HG02678 (cell line): ENCODE data around the gene RNF223.

Experiments
- ATAC-seq: cut with Tn5 transposase; IDR thresholded peaks from one replicate; pipeline ENCODE4 v1.9.1; 2021; ENCODE audit warnings: mild to moderate bottlenecking, moderate library complexity; ENCODE audit not compliant: unreplicated experiment

Gene RNF223

DNA sequence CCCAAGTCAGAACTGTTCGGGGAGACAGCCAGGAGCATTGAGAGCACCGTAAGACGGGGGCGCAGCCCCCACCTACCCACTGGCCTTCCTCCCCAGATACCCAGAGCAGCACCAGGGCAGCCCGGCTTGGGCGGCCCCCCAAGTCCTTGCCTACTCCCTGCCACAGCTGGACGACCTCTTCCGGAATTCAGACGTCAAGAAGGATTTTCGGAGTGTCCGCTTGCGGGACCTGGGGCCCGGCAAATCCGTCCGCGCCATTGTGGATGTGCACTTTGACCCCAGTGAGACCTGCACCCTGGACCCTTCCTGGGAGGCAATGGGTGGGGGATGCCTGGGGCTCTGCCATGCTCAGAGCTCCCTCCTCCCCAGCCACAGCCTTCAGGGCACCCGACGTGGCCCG lies 26.7 kb downstream of the RNF223 start:
- no peak for ATAC-seq

- no peak for ATAC-seq
Observed at GRCh38 chr1:1046767-1047166, 27.3 kb downstream of the RNF223 start.

DNA sequence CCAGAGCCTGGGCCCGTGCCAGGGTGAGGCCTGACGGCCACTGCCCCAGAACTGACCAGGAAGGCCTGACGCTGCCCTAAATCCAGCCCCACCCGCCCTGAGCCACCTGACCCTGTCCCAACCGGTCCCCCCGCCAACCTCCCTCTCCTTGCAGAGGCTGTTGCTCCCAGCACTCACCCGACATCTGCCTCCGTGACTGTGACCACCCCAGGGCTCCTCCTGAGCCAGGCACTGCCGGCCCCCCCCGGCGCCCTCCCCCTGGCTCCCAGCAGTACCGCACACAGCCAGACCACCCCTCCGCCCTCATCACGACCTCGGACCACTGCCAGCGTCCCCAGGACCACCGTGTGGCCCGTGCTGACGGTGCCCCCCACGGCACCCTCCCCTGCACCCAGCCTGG lies 27.9 kb downstream of the RNF223 start:
- no peak for ATAC-seq

DNA sequence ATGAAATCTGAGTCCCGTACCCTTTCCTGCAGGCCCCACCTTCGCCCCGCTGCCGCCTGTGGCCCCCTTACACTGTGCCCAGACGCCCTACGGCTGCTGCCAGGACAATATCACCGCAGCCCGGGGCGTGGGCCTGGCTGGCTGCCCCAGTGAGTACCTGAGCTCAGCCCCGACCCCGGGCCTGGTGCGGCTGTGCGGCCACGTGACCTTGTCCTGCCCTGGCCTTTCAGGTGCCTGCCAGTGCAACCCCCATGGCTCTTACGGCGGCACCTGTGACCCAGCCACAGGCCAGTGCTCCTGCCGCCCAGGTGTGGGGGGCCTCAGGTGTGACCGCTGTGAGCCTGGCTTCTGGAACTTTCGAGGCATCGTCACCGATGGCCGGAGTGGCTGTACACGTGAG lies 29.0 kb downstream of the RNF223 start:
- ATAC-seq = no peak

GRCh38 chr1:1044455-1045078 lies 29.5 kb downstream of the RNF223 start:
- ATAC-seq = no peak

DNA sequence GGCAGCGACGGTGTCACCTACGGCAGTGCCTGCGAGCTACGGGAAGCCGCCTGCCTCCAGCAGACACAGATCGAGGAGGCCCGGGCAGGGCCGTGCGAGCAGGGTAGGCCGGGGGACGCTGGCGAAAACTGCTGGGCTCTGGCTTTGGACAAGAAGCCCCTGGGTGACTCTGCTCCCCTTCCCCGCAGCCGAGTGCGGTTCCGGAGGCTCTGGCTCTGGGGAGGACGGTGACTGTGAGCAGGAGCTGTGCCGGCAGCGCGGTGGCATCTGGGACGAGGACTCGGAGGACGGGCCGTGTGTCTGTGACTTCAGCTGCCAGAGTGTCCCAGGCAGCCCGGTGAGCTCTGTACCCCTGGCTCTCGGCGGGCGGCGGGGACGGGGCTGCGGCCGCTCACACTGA lies 30.2 kb downstream of the RNF223 start:
- no peak for ATAC-seq

DNA sequence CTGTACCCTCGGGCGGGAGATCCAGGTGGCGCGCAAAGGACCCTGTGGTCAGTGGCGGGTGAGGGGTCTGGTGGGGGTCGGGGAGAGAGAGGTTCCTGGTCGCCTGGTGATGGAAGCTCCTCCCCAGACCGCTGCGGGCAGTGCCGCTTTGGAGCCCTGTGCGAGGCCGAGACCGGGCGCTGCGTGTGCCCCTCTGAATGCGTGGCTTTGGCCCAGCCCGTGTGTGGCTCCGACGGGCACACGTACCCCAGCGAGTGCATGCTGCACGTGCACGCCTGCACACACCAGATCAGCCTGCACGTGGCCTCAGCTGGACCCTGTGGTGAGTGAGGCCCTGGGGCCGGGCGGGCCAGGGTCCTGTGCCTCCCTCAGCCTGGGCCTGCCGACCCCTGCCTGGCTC lies 30.7 kb downstream of the RNF223 start:
- no peak for ATAC-seq

- no peak for ATAC-seq
Observed at GRCh38 chr1:1042835-1043234, 31.3 kb downstream of the RNF223 start.

GRCh38 chr1:1041873-1042272 lies 32.2 kb downstream of the RNF223 start:
- no peak for ATAC-seq

GRCh38 chr1:1041092-1041523 lies 33.0 kb downstream of the RNF223 start:
- ATAC-seq = peak; percentile 15

DNA sequence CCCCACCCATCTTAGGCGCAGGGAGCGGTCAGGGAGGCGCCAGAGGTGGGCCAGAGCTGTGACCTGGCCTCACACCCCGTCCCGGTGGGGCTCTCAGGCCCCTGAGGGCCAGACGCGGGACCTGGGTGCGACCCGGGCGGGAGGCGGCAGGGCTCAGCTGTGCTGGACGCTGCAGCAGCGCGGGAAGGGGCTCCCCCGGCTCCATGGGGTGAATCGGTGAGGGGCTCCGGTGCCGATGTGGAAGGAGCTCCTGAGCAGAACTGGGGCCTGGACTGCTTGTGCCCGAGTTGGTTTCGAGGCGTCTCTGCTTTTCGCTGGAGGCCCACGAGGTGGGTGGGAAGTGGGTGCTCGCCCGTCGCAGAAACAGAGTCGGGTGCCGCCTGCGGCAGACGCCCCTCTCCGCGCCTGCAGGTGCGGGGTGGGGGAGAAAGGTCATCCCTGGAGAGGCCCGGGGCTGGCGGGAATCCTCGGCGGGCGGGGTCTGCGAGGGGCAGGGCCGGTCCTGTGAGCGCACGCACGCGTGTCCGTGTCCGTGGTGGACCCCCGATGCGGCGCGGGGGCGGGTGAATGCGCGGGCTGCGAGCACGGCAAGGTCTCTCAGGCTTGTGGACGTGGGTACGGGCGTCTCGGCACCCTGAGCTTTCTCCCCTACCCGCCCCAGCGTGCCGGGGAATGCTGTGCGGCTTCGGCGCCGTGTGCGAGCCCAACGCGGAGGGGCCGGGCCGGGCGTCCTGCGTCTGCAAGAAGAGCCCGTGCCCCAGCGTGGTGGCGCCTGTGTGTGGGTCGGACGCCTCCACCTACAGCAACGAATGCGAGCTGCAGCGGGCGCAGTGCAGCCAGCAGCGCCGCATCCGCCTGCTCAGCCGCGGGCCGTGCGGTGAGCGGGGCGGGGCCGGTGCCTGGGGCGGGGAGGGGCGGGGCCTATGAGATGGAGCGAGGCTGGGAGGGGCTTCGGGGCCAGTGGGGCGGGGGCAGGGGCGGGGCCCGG lies 33.8 kb downstream of the RNF223 start:
- ATAC-seq = peak; percentile 60

- no peak for ATAC-seq
Observed at GRCh38 chr1:1039145-1039910, 34.8 kb downstream of the RNF223 start.

GRCh38 chr1:1038694-1039093 lies 35.4 kb downstream of the RNF223 start:
- peak; percentile 47 for ATAC-seq

DNA sequence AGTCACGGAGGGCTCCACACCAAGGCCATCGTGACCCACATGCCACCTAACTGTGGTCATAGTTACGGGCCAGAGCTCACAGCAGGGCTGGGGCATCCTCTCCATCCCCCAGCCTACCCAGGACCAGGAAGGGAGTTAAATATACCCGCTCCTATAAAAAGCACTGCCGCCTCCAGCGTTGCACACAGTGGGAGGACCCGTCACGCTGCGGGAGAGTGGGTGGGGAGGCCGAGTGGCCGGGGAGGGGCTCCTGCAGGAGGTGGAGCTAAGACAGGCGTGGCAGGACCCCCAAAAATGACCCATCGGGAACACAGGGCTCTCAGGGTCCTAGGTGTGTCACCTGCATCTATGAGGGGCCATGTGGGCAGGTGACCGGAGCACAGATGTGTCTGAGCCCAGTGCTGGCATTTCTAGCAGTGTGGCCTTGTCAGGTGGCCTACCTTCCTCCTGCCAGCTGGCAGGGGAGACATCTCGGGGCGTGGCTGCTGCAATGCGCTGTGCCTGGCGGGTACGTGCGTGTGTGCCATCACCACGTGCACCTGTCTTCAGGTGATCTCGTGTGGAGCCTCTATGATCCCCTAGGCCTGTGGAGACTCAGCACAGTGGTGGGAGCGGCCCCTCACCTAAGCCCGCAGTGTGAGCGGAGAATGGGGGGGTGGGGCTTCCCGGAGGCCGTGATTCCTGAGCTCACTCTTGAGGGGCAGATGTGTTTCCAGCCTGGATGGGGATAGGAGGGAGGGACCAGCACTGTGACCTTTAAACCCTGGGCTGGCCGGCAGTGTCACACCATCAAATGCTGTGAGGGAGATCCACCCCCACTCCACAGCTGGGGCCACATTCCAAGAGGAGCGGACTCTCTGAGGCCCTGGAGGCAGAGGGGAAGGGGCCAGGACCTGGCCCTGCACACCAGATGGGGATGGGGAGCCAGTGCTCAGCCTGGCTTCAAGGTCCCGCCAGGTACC lies 36.5 kb downstream of the RNF223 start:
- no peak for ATAC-seq

DNA sequence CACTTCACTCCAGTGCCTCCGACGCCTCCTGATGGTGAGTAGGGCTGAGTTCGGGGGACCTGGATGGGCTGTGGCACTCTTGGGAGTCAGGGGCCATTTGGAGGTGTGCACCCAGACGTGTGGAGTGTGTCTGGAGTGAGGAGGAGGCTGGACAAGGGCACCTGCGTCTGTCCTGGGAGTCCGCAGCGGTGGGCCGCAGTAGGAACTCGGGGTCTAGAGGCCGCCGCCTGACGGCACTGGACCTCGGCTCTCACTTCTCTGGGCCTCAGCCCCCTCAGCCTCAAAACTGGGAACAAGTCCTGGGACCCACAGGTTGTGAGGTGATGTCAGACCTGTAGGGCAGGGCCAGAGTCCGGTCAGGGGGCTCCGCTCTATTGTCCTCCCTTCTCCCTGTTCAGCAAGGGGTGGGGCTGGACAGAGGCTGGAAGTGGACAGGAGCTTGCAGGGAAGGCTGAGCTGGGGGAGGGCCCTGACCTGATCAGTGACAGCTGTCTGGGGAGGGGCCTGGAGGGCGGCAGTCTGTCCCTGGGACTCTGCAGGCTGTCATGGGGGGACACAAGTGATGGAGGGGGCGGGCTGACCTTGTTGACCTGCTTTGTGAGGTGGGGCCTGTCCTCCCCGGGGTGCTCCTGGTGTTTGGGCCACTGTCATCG lies 38.7 kb downstream of the RNF223 start:
- no peak for ATAC-seq

- no peak for ATAC-seq
Observed at GRCh38 chr1:1034439-1034781, 39.7 kb downstream of the RNF223 start.

GRCh38 chr1:1033731-1034438 lies 40.2 kb downstream of the RNF223 start:
- no peak for ATAC-seq

DNA sequence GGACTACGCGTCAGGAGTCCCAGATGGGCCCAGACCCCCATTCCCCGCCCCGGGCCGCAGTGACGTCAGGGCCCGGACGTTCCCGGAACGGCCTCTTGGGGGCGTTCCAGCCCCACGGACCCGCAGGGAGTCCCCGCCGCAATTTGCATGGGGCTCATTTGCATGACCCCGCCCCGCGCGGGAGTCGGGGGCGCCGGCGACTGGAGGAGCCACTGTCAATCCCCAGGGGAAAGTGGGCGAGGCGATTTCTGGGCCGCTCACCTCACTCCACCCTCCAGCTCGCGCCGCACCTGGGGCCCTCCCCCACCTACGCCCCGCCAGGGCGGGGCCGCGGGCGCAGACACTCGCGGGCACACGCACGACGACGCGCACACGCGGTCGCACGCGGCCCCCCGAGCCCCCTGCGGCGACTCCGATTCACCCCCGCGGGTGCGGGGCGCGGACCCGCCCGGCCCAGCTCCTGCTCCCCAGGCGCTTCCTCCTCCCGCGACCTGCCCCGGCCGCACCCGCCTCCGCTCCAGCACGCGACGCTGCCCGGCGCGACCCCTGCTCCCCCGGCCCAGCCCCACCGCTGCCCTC lies 41.0 kb downstream of the RNF223 start:
- ATAC-seq = peak; percentile 85

- peak; percentile 5 for ATAC-seq
Observed at GRCh38 chr1:1032424-1032823, 41.7 kb downstream of the RNF223 start.
